CD4-positive, CD25-positive, alpha-beta regulatory T cell (primary cell): Measurements from ENCODE around the gene POFUT2. TPM values are rescaled to one million over a fixed set of nuclear protein-coding genes. Genes with fewer than 3 reads are reported as not detected.

Experiments used
- ATAC-seq, 2 donors: fragments of 150-1000 bp; cut with Tn5 transposase; one replicate each; pipeline ENCODE4 v1.10.0; 2021; ENCODE audit warnings: low read depth in 2 of 2, moderate number of reproducible peaks in 2 of 2, moderate library complexity in 1 of 2
- DNase-seq, 3 donors: peaks; one replicate each; pipeline versions ENCODE4 v3.0.0 to v3.0.0-alpha.2; 2012 to 2022; ENCODE audit warnings: mixed read lengths in 1 of 3
- H3K27ac ChIP-seq: one replicate; pipeline ENCODE4 v1.7.0; 2013; ENCODE audit warnings: mild to moderate bottlenecking, low read length; ENCODE audit not compliant: insufficient read depth, poor library complexity, severe bottlenecking
- H3K27me3 ChIP-seq: one replicate; pipeline ENCODE4 v1.7.0; 2013; ENCODE audit warnings: low read length; ENCODE audit not compliant: control insufficient read depth, insufficient read depth
- H3K36me3 ChIP-seq: one replicate; pipeline ENCODE4 v1.7.0; 2013; ENCODE audit warnings: mild to moderate bottlenecking, low read length, moderate library complexity; ENCODE audit not compliant: control insufficient read depth, insufficient read depth
- H3K4me1 ChIP-seq: 2 replicates; pipeline ENCODE4 v1.7.0; 2013; ENCODE audit warnings: mild to moderate bottlenecking, low read length; ENCODE audit not compliant: insufficient read depth, control insufficient read depth, poor library complexity, severe bottlenecking
- H3K4me3 ChIP-seq: one replicate; pipeline ENCODE4 v1.7.0; 2013; ENCODE audit warnings: low read depth, mild to moderate bottlenecking, low read length, moderate library complexity
- H3K9me3 ChIP-seq, 2 experiments: 1 replicate in 1 of 2; 2 replicates in 1 of 2; pipeline ENCODE4 v1.7.0; 2013; ENCODE audit warnings: low read length in 2 of 2, mild to moderate bottlenecking in 1 of 2, moderate library complexity in 1 of 2; ENCODE audit not compliant: control insufficient read depth in 2 of 2
- H3K27ac Mint-ChIP-seq, 3 donors: one replicate each; pipeline ENCODE4 v1.8.0; 2020 to 2022; ENCODE audit warnings: mild to moderate bottlenecking in 3 of 3, mixed read lengths in 3 of 3, moderate library complexity in 2 of 3
- H3K27me3 Mint-ChIP-seq: one replicate; pipeline ENCODE4 v1.8.0; 2022; ENCODE audit warnings: mild to moderate bottlenecking, mixed read lengths
- H3K36me3 Mint-ChIP-seq: one replicate; pipeline ENCODE4 v1.8.0; 2020; ENCODE audit warnings: mixed read lengths
- H3K4me1 Mint-ChIP-seq, 4 donors: one replicate each; pipeline ENCODE4 v1.8.0; 2020 to 2022; ENCODE audit warnings: mixed read lengths in 4 of 4, mild to moderate bottlenecking in 1 of 4
- H3K4me3 Mint-ChIP-seq, 4 donors: one replicate each; pipeline ENCODE4 v1.8.0; 2020 to 2022; ENCODE audit warnings: mild to moderate bottlenecking in 4 of 4, mixed read lengths in 4 of 4, moderate library complexity in 3 of 4
- H3K9me3 Mint-ChIP-seq, 7 donors: one replicate each; pipeline ENCODE4 v1.8.0; 2020 to 2022; ENCODE audit warnings: mixed read lengths in 7 of 7, mild to moderate bottlenecking in 3 of 7, moderate library complexity in 2 of 7
- polyA plus RNA-seq, 4 donors: library from polyadenylated mRNA; unstranded; fragments of 300-500 nt; fragmentation: Illumina TruSeq; gene quantifications; one replicate each; pipeline ENCODE4 v1.2.3, GENCODE V29; 2021
- total RNA-seq: library from RNA; stranded (reverse); gene quantifications from one replicate; pipeline ENCODE4 v1.2.3, GENCODE V29; 2022

The POFUT2 gene
- total and polyA plus RNA-seq, 5 donors from 2014 or later = 2.6 to 55.6 (median 3.3) TPM

DNA sequence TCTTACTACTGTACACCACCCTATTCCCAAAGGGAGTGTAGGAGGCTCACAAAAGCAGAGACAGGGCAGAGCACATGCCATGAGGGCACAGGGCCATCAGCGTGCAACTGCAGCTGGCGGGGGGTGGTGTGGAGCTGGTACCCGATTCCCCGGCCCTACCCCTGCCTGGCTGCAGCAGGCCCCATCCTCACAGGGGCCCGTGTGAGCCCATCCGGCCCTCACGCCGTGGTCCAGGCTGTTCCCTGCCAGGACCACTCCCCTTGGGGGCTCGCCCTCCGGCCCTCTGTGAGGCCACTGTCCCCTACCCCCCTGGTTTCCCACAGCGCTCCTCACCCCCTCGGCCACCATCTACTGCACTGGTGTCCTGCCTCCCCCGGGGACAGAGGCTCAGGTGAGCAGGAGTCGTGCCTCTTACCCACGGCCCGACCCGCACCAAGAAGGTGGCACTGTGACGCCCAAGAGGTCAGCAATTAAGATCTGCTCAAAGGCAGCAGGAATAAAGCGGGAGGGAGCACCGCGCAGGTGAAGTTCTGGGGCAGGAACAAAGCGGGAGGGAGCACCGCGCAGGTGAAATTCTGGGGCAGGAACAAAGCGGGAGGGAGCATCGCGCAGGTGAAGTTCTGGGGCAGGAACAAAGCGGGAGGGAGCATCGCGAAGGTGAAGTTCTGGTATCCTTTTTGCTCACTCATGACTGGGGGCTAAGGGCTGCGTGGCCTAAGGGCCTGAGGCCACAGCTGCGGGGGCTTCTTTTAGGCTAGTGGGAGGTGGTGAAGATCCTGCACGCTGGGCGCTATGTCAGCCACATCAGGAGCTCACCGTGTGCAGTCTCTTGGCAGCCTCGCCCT is 3.9 kb downstream of the POFUT2 start:
- peaks cover 6 to 21% (median 11%) of the 10 kb centered on the region in 4 donors for H3K4me1 Mint-ChIP-seq
- H3K36me3 ChIP-seq = peaks cover 57% of the 10 kb centered on the region
- no peak overlapping the region for H3K27ac ChIP-seq
- no peak overlapping the region for H3K4me3 ChIP-seq
- H3K4me3 Mint-ChIP-seq = no peak overlapping the region
- no peaks in the 10 kb centered on the region for H3K27me3 Mint-ChIP-seq
- no peaks in the 10 kb centered on the region for H3K9me3 ChIP-seq
- H3K9me3 Mint-ChIP-seq = no peaks in the 10 kb centered on the region
- DNase-seq (no peak), ATAC-seq (no peak)
- H3K36me3 Mint-ChIP-seq = peaks cover 22% of the 10 kb centered on the region
- no peaks in the 10 kb centered on the region for H3K27me3 ChIP-seq
- H3K4me1 ChIP-seq = peaks cover 13% of the 10 kb centered on the region
- no peak overlapping the region for H3K27ac Mint-ChIP-seq

DNA sequence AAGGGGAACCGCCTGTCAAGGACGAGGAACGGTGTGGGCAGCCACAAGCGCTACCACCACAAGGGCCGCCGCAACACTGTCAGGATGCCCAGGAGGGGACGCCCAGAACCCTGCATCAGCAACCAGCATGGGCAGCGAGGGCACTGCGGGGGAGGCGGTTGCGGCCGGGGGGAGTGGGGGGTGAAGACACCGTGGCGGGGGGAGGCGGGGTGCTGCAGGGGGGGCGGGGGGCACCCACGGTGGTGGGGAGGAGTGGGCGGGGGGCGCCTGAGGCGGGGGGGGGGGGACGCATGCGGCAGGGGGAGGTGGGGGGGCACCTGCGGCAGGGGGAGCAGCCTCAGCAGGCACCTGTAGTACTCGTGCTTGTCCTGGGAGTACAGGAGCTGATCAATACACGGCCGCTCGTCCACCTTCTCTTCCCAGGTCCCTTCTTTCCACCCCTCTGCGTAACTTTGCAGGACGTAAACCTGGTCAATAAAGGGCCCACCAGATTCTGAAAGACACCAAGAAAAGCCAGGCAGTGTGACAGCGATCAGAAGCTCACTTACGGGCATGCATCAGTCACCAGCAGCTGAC is 4.6 kb downstream of the POFUT2 start:
- Mint-ChIP-seq H3K9me3 (no peaks in the 10 kb centered on the region), H3K27ac (no peak overlapping the region), H3K36me3 (peaks cover 22% of the 10 kb centered on the region), H3K4me3 (no peak overlapping the region), H3K27me3 (no peaks in the 10 kb centered on the region), H3K4me1 (peaks cover 5 to 21% (median 10%) of the 10 kb centered on the region in 4 donors)
- DNase-seq (no peak), ATAC-seq (no peak)
- Histone ChIP-seq H3K4me3 (no peak overlapping the region), H3K4me1 (peaks cover 7% of the 10 kb centered on the region), H3K27ac (no peak overlapping the region), H3K36me3 (peaks cover 62% of the 10 kb centered on the region), H3K9me3 (no peaks in the 10 kb centered on the region), H3K27me3 (no peaks in the 10 kb centered on the region)

DNA sequence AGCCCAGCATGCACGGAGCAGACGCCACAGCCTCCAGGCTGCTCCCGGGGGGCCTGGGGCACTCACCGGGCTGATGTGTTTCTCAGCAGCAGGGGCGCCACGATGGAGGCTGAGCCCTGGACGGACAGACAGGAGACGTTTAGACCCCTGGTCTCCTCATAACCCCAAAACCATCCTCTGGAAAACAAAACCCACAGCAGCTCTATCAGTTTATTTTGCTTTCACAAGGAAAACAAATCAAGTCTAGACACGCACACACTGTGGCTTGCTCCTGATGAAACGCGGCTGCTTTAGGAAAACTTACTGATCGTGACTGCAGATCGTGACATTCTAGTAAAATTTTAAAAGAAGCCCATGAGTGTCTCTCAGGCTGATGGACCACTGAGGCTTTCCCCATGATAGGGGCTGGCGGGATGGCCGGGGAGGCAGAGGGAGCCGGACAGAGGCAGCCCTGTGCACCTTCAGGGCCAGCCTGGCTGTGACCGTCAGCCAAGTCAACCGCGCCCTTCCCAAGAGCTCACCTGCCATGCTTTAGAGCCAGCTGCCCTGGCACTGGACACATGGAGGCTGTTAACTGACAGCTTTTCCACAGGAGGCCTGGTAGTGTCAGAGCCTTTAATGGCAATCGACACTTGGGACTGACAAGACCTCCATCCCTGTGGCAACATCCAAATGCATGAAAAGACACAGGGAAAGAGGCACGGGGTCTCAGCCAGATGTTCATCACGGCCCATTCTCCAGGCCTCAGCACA is 5.2 kb downstream of the POFUT2 start:
- Histone ChIP-seq H3K4me3 (no peak overlapping the region), H3K27ac (no peak overlapping the region), H3K36me3 (peaks cover 68% of the 10 kb centered on the region), H3K9me3 (no peaks in the 10 kb centered on the region), H3K4me1 (peaks cover 7% of the 10 kb centered on the region), H3K27me3 (no peaks in the 10 kb centered on the region)
- Mint-ChIP-seq H3K27ac (no peak overlapping the region), H3K4me3 (no peak overlapping the region), H3K4me1 (peaks cover 5 to 18% (median 7%) of the 10 kb centered on the region in 4 donors), H3K9me3 (no peaks in the 10 kb centered on the region), H3K27me3 (no peaks in the 10 kb centered on the region), H3K36me3 (peaks cover 22% of the 10 kb centered on the region)
- ATAC-seq = no peak
- DNase-seq = no peak

DNA sequence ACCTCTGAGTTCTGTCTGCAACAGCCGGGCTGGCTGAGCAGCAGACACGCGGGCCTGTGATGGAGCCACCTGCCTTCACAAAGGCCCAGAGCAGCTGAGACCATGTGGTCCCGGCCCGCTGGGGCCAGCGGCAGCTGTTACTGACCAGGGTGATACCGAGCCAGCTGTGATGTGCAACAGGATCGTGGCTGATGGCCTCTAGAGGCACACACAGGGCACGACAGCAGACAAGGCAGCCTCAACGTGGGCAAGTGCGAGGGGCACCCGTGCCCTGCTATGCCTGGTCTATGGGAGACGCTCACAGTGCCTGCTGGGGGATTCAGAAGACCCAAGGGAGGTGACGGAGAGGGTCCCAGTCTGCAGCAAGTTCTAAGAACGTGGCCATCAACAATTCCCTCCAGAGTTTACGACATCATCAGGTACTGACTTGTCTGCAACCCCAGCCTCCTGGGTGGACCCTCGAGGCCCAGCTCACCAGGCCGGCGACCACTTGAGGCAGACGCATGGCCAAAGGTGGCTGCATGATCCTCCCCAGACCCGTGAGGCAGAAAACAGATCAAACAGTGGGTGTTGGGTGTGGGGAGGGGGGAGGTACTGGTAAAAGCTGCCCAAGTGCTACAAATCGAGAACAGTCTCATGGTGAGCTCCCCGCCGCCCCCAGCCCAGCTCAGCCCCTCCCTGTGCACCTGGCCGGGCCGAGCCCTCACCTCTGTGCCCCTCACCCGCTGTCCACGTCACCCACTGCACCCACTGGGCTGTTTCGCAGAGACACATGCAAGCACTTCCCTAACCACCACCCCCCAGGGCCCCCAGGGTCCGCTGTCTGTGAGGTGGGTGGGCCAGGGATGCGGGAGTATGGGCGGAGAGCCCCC is 6.0 kb downstream of the POFUT2 start:
- peaks cover 22% of the 10 kb centered on the region for H3K36me3 Mint-ChIP-seq
- H3K27me3 Mint-ChIP-seq = no peaks in the 10 kb centered on the region
- H3K4me3 Mint-ChIP-seq = peak overlapping the region in 1 of 4 donors; percentile 52

DNA sequence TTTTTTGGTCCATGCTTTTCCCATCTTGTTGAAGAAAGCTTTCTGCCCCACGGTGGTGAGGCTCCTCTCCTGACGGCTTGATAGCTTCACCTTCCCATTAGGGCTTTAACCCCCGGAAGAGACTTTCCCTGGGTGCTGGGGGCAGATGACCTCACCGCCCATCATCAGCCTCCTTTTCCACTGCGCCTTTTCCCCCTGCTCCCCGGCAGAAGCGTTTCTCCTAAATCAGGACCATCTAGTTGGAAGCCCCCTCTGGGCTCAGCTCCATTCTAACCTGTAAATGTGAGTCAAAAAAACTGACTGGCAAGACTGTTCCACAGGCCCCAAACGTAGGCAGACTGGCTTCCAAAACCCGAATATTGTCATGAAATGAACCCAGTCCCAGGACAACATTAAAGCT is 6.7 kb downstream of the POFUT2 start:
- no peak overlapping the region for H3K27ac ChIP-seq
- H3K36me3 Mint-ChIP-seq = peaks cover 22% of the 10 kb centered on the region
- H3K4me1 ChIP-seq = no peaks in the 10 kb centered on the region
- H3K9me3 ChIP-seq = no peaks in the 10 kb centered on the region
- DNase-seq (no peak), ATAC-seq (no peak)
- peaks cover 3 to 14% (median 7%) of the 10 kb centered on the region in 4 donors for H3K4me1 Mint-ChIP-seq
- no peak overlapping the region for H3K27ac Mint-ChIP-seq
- H3K27me3 Mint-ChIP-seq = no peaks in the 10 kb centered on the region
- peak overlapping the region in 2 of 4 donors; percentile 7 to 52 for H3K4me3 Mint-ChIP-seq
- no peaks in the 10 kb centered on the region for H3K27me3 ChIP-seq
- no peaks in the 10 kb centered on the region for H3K9me3 Mint-ChIP-seq
- no peak overlapping the region for H3K4me3 ChIP-seq
- H3K36me3 ChIP-seq = peaks cover 73% of the 10 kb centered on the region

More for the DNA sequence above, 6.0 kb downstream of the POFUT2 start:
- Histone ChIP-seq H3K27me3 (no peaks in the 10 kb centered on the region), H3K36me3 (peaks cover 72% of the 10 kb centered on the region), H3K9me3 (no peaks in the 10 kb centered on the region), H3K4me1 (peaks cover 4% of the 10 kb centered on the region), H3K4me3 (no peak overlapping the region), H3K27ac (no peak overlapping the region)
- Mint-ChIP-seq H3K27ac (no peak overlapping the region), H3K9me3 (no peaks in the 10 kb centered on the region), H3K4me1 (peaks cover 5 to 17% (median 7%) of the 10 kb centered on the region in 4 donors)
- DNase-seq = no peak
- no peak for ATAC-seq

DNA sequence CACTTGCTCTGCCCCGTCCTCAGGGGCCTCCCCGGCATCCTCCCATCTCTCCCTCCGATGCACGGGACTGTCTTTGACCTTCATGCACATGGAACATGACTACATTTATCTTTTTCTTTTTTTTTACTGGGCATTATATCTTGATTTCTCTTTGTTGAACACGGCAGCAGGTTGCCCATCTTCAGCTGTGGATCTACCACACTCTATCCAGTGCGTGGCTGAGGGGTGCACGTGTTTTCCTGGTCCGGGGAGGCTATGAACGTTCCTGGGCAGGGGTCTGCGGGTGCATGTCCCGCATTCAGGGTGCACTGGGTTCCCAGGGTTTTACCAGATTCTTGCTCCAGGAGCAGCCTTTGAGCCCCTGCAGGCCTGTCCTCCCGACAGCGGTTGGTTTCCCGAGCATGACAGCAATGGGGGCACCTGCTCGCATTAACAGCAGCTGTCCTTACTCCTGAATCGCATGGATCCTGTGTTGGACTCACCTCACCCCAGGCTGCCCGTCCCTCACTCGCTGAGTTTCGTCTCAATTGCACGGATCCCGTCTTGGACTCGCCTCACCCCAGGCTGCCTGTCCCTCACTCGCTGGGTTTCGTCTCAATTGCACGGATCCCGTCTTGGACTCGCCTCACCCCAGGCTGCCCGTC is 7.4 kb downstream of the POFUT2 start:
- H3K36me3 Mint-ChIP-seq = peaks cover 18% of the 10 kb centered on the region
- Histone ChIP-seq H3K27me3 (no peaks in the 10 kb centered on the region), H3K9me3 (no peaks in the 10 kb centered on the region), H3K4me3 (no peak overlapping the region), H3K27ac (no peak overlapping the region), H3K36me3 (peaks cover 70% of the 10 kb centered on the region), H3K4me1 (no peaks in the 10 kb centered on the region)
- DNase-seq = no peak
- no peak overlapping the region for H3K4me3 Mint-ChIP-seq
- peaks cover 6 to 8% (median 7%) of the 10 kb centered on the region in 4 donors for H3K4me1 Mint-ChIP-seq
- H3K27ac Mint-ChIP-seq = no peak overlapping the region
- H3K27me3 Mint-ChIP-seq = no peaks in the 10 kb centered on the region
- no peak for ATAC-seq
- H3K9me3 Mint-ChIP-seq = no peaks in the 10 kb centered on the region
